ENCODE data around the gene ATG2A. TPM values are rescaled to one million over a fixed set of nuclear protein-coding genes. Genes with fewer than 3 reads are reported as not detected.

Gene ATG2A
- total RNA-seq, 1 donor from 2014 or later: 21.4 TPM

GRCh38 chr11:64898541-64898940 is 18.5 kb downstream of the ATG2A start:
- Mint-ChIP-seq H3K27ac (ENCODE audit: unreplicated experiment) (no peak overlapping the region), H3K27me3 (ENCODE audit: low read depth, unreplicated experiment) (no peaks in the 10 kb centered on the region), H3K4me1 (ENCODE audit: low read depth, unreplicated experiment) (no peaks in the 10 kb centered on the region), H3K4me3 (ENCODE audit: unreplicated experiment) (no peak overlapping the region), H3K9me3 (ENCODE audit: unreplicated experiment) (no peaks in the 10 kb centered on the region), H3K36me3 (ENCODE audit: low read depth, unreplicated experiment) (peaks cover 9% of the 10 kb centered on the region)
- no peak for TF ChIP-seq EZH2 (IDR thresholded peaks at IDR 0.05; ENCODE audit: insufficient read depth, low read length)
- TF ChIP-seq, protein P1, sequence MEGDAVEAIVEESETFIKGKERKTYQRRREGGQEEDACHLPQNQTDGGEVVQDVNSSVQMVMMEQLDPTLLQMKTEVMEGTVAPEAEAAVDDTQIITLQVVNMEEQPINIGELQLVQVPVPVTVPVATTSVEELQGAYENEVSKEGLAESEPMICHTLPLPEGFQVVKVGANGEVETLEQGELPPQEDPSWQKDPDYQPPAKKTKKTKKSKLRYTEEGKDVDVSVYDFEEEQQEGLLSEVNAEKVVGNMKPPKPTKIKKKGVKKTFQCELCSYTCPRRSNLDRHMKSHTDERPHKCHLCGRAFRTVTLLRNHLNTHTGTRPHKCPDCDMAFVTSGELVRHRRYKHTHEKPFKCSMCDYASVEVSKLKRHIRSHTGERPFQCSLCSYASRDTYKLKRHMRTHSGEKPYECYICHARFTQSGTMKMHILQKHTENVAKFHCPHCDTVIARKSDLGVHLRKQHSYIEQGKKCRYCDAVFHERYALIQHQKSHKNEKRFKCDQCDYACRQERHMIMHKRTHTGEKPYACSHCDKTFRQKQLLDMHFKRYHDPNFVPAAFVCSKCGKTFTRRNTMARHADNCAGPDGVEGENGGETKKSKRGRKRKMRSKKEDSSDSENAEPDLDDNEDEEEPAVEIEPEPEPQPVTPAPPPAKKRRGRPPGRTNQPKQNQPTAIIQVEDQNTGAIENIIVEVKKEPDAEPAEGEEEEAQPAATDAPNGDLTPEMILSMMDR (IDR thresholded peaks at IDR 0.05; ENCODE audit: insufficient read depth, low read depth, low read length): no peak
- H3K9ac ChIP-seq (ENCODE audit: low read length): no peak overlapping the region
- no peaks in the 10 kb centered on the region for H3K79me2 ChIP-seq (ENCODE audit: insufficient read depth, low read length)
- H3K27ac ChIP-seq (ENCODE audit: low read depth, low read length): no peak overlapping the region
- no peak for FAIRE-seq
- H4K20me1 ChIP-seq (ENCODE audit: insufficient read depth, low read length): no peaks in the 10 kb centered on the region
- H3K27me3 ChIP-seq (ENCODE audit: insufficient read depth, low read length): no peaks in the 10 kb centered on the region
- no peak overlapping the region for H3K4me2 ChIP-seq (ENCODE audit: low read length)
- H2AFZ ChIP-seq (ENCODE audit: low read depth, low read length): no peak overlapping the region
- no peaks in the 10 kb centered on the region for H3K9me3 ChIP-seq (ENCODE audit: insufficient read depth, low read depth, low read length)
- no peak overlapping the region for H3K4me3 ChIP-seq (ENCODE audit: insufficient read depth, low read depth, low read length)
- peaks cover 4% of the 10 kb centered on the region for H3K36me3 ChIP-seq (ENCODE audit: insufficient read depth, low read length)
- H3K4me1 ChIP-seq (ENCODE audit: insufficient read depth, low read length): peaks cover 3% of the 10 kb centered on the region
- DNase-seq (ENCODE audit: low read depth): no peak

GRCh38 chr11:64898076-64898445 is 18.9 kb downstream of the ATG2A start:
- H3K27ac Mint-ChIP-seq (ENCODE audit: unreplicated experiment): no peak overlapping the region
- H4K20me1 ChIP-seq (ENCODE audit: insufficient read depth, low read length): no peaks in the 10 kb centered on the region
- H3K4me2 ChIP-seq (ENCODE audit: low read length): no peak overlapping the region
- no peak overlapping the region for H3K9ac ChIP-seq (ENCODE audit: low read length)
- DNase-seq (ENCODE audit: low read depth) (no peak), FAIRE-seq (no peak)
- H2AFZ ChIP-seq (ENCODE audit: low read depth, low read length): no peak overlapping the region
- peaks cover 9% of the 10 kb centered on the region for H3K36me3 Mint-ChIP-seq (ENCODE audit: low read depth, unreplicated experiment)
- TF ChIP-seq, protein P1 (IDR thresholded peaks at IDR 0.05; ENCODE audit: insufficient read depth, low read depth, low read length): no peak
- TF ChIP-seq EZH2 (IDR thresholded peaks at IDR 0.05; ENCODE audit: insufficient read depth, low read length): no peak
- no peak overlapping the region for H3K4me3 ChIP-seq (ENCODE audit: insufficient read depth, low read depth, low read length)
- no peaks in the 10 kb centered on the region for H3K4me1 Mint-ChIP-seq (ENCODE audit: low read depth, unreplicated experiment)
- no peak overlapping the region for H3K27ac ChIP-seq (ENCODE audit: low read depth, low read length)
- no peaks in the 10 kb centered on the region for H3K27me3 Mint-ChIP-seq (ENCODE audit: low read depth, unreplicated experiment)
- H3K4me3 Mint-ChIP-seq (ENCODE audit: unreplicated experiment): no peak overlapping the region
- H3K79me2 ChIP-seq (ENCODE audit: insufficient read depth, low read length): no peaks in the 10 kb centered on the region
- peaks cover 4% of the 10 kb centered on the region for H3K36me3 ChIP-seq (ENCODE audit: insufficient read depth, low read length)
- H3K9me3 Mint-ChIP-seq (ENCODE audit: unreplicated experiment): no peaks in the 10 kb centered on the region
- H3K9me3 ChIP-seq (ENCODE audit: insufficient read depth, low read depth, low read length): no peaks in the 10 kb centered on the region
- no peaks in the 10 kb centered on the region for H3K27me3 ChIP-seq (ENCODE audit: insufficient read depth, low read length)
- H3K4me1 ChIP-seq (ENCODE audit: insufficient read depth, low read length): peaks cover 3% of the 10 kb centered on the region

GRCh38 chr11:64897381-64898075 is 19.5 kb downstream of the ATG2A start:
- H3K4me1 ChIP-seq (ENCODE audit: insufficient read depth, low read length): peaks cover 3% of the 10 kb centered on the region
- Mint-ChIP-seq H3K27me3 (ENCODE audit: low read depth, unreplicated experiment) (no peaks in the 10 kb centered on the region), H3K4me1 (ENCODE audit: low read depth, unreplicated experiment) (no peaks in the 10 kb centered on the region), H3K36me3 (ENCODE audit: low read depth, unreplicated experiment) (peaks cover 9% of the 10 kb centered on the region), H3K9me3 (ENCODE audit: unreplicated experiment) (no peaks in the 10 kb centered on the region), H3K27ac (ENCODE audit: unreplicated experiment) (no peak overlapping the region), H3K4me3 (ENCODE audit: unreplicated experiment) (no peak overlapping the region)
- no peak for DNase-seq (ENCODE audit: low read depth)
- H3K4me3 ChIP-seq (ENCODE audit: insufficient read depth, low read depth, low read length): no peak overlapping the region
- H3K36me3 ChIP-seq (ENCODE audit: insufficient read depth, low read length): peaks cover 4% of the 10 kb centered on the region
- no peak for FAIRE-seq
- H4K20me1 ChIP-seq (ENCODE audit: insufficient read depth, low read length): no peaks in the 10 kb centered on the region
- no peaks in the 10 kb centered on the region for H3K9me3 ChIP-seq (ENCODE audit: insufficient read depth, low read depth, low read length)
- H3K27me3 ChIP-seq (ENCODE audit: insufficient read depth, low read length): no peaks in the 10 kb centered on the region
- H2AFZ ChIP-seq (ENCODE audit: low read depth, low read length): no peak overlapping the region
- H3K4me2 ChIP-seq (ENCODE audit: low read length): no peak overlapping the region
- TF ChIP-seq EZH2 (IDR thresholded peaks at IDR 0.05; ENCODE audit: insufficient read depth, low read length): no peak
- TF ChIP-seq, protein P1 (IDR thresholded peaks at IDR 0.05; ENCODE audit: insufficient read depth, low read depth, low read length): no peak
- no peak overlapping the region for H3K27ac ChIP-seq (ENCODE audit: low read depth, low read length)
- no peaks in the 10 kb centered on the region for H3K79me2 ChIP-seq (ENCODE audit: insufficient read depth, low read length)
- no peak overlapping the region for H3K9ac ChIP-seq (ENCODE audit: low read length)

Data from astrocyte (in vitro differentiated cells and primary cell).